ENCODE results near the gene D2HGDH. TPM values are rescaled to one million over a fixed set of nuclear protein-coding genes. Genes with fewer than 3 reads are reported as not detected.
"Not testable (repeated sequence)": the region's sequence is repeated elsewhere in the genome, so short reads cannot be mapped to it uniquely, and the experiment has no call there.

Gene D2HGDH
- total RNA-seq, 1 experiment from 2014 or later = 14.2 TPM

- DNase-seq (ENCODE audit: low read depth); in situ Hi-C loops (cut with HindIII; ENCODE audit: low pct_unique_long_range_greater_than_20kb, low sequenced_read_pairs): not testable (repeated sequence)
Observed at GRCh38 chr2:241743008-241743407, 8.6 kb downstream of the D2HGDH start.

- in situ Hi-C loops (cut with HindIII; ENCODE audit: low pct_unique_long_range_greater_than_20kb, low sequenced_read_pairs) = no loop called here
- DNase-seq (ENCODE audit: low read depth) = no peak
Observed at GRCh38 chr2:241743620-241744019, 9.2 kb downstream of the D2HGDH start.

- DNase-seq (ENCODE audit: low read depth) = no peak
- in situ Hi-C loops (cut with HindIII; ENCODE audit: low pct_unique_long_range_greater_than_20kb, low sequenced_read_pairs) = no loop called here
Observed at GRCh38 chr2:241744028-241744754, 9.8 kb downstream of the D2HGDH start.

- in situ Hi-C loops (cut with HindIII; ENCODE audit: low pct_unique_long_range_greater_than_20kb, low sequenced_read_pairs) = no loop called here
- no peak for DNase-seq (ENCODE audit: low read depth)
Observed at GRCh38 chr2:241745276-241745675, 10.8 kb downstream of the D2HGDH start.

- in situ Hi-C loops (cut with HindIII; ENCODE audit: low pct_unique_long_range_greater_than_20kb, low sequenced_read_pairs) = no loop called here
- no peak for DNase-seq (ENCODE audit: low read depth)
Observed at GRCh38 chr2:241746084-241746483, 11.7 kb downstream of the D2HGDH start.

- DNase-seq (ENCODE audit: low read depth) = no peak
- in situ Hi-C loops (cut with HindIII; ENCODE audit: low pct_unique_long_range_greater_than_20kb, low sequenced_read_pairs) = no loop called here
Observed at GRCh38 chr2:241748468-241749256, 14.2 kb downstream of the D2HGDH start.

- in situ Hi-C loops (cut with HindIII; ENCODE audit: low pct_unique_long_range_greater_than_20kb, low sequenced_read_pairs) = no loop called here
- DNase-seq (ENCODE audit: low read depth) = no peak
Observed at GRCh38 chr2:241750076-241750840, 15.8 kb downstream of the D2HGDH start.

- in situ Hi-C loops (cut with HindIII; ENCODE audit: low pct_unique_long_range_greater_than_20kb, low sequenced_read_pairs) = no loop called here
- no peak for DNase-seq (ENCODE audit: low read depth)
Observed at GRCh38 chr2:241751152-241751551, 16.7 kb downstream of the D2HGDH start.

- no peak for DNase-seq (ENCODE audit: low read depth)
- in situ Hi-C loops (cut with HindIII; ENCODE audit: low pct_unique_long_range_greater_than_20kb, low sequenced_read_pairs) = no loop called here
Observed at GRCh38 chr2:241751776-241752175, 17.3 kb downstream of the D2HGDH start.

- in situ Hi-C loops (cut with HindIII; ENCODE audit: low pct_unique_long_range_greater_than_20kb, low sequenced_read_pairs) = no loop called here
Observed at GRCh38 chr2:241752253-241752652, 17.8 kb downstream of the D2HGDH start.

GRCh38 chr2:241752689-241753276 is 18.4 kb downstream of the D2HGDH start:
- in situ Hi-C loops (cut with HindIII; ENCODE audit: low pct_unique_long_range_greater_than_20kb, low sequenced_read_pairs) = no loop called here

More at GRCh38 chr2:241752253-241752652, 17.8 kb downstream of the D2HGDH start:
- DNase-seq (ENCODE audit: low read depth) = no peak

GRCh38 chr2:241753493-241753892 is 19.1 kb downstream of the D2HGDH start:
- DNase-seq (ENCODE audit: low read depth) = no peak
- in situ Hi-C loops (cut with HindIII; ENCODE audit: low pct_unique_long_range_greater_than_20kb, low sequenced_read_pairs) = no loop called here

More at GRCh38 chr2:241752689-241753276, 18.4 kb downstream of the D2HGDH start:
- DNase-seq (ENCODE audit: low read depth) = no peak

GRCh38 chr2:241754042-241754441 is 19.6 kb downstream of the D2HGDH start:
- no peak for DNase-seq (ENCODE audit: low read depth)
- in situ Hi-C loops (cut with HindIII; ENCODE audit: low pct_unique_long_range_greater_than_20kb, low sequenced_read_pairs) = no loop called here

GRCh38 chr2:241755166-241755565 is 20.7 kb downstream of the D2HGDH start:
- in situ Hi-C loops (cut with HindIII; ENCODE audit: low pct_unique_long_range_greater_than_20kb, low sequenced_read_pairs) = no loop called here
- no peak for DNase-seq (ENCODE audit: low read depth)

- in situ Hi-C loops (cut with HindIII; ENCODE audit: low pct_unique_long_range_greater_than_20kb, low sequenced_read_pairs) = no loop called here
- no peak for DNase-seq (ENCODE audit: low read depth)
Observed at GRCh38 chr2:241755777-241756176, 21.3 kb downstream of the D2HGDH start.

GRCh38 chr2:241759067-241759807 is 24.8 kb downstream of the D2HGDH start:
- no peak for DNase-seq (ENCODE audit: low read depth)
- in situ Hi-C loops (cut with HindIII; ENCODE audit: low pct_unique_long_range_greater_than_20kb, low sequenced_read_pairs) = no loop called here

- in situ Hi-C loops (cut with HindIII; ENCODE audit: low pct_unique_long_range_greater_than_20kb, low sequenced_read_pairs); DNase-seq (ENCODE audit: low read depth): not testable (repeated sequence)
Observed at GRCh38 chr2:241759893-241760292, 25.5 kb downstream of the D2HGDH start.

- in situ Hi-C loops (cut with HindIII; ENCODE audit: low pct_unique_long_range_greater_than_20kb, low sequenced_read_pairs) = no loop called here
- DNase-seq (ENCODE audit: low read depth) = no peak
Observed at GRCh38 chr2:241760301-241760771, 25.9 kb downstream of the D2HGDH start.
